Thyroid gland (tissue), 4 donors: ENCODE results near the gene MSGN1. TPM values are rescaled to one million over a fixed set of nuclear protein-coding genes. Genes with fewer than 3 reads are reported as not detected.

Experiments
- DNase-seq, 2 donors: peaks; one replicate each; pipeline ENCODE4 v3.0.0-alpha.2; 2019
- H3K27ac ChIP-seq, 3 donors: fragments of 200-600 bp; sonication (generic); 1 replicate in 2 of 3; 2 replicates in 1 of 3; pipeline ENCODE4 v1.5.1; 2016 to 2019; ENCODE audit warnings: mild to moderate bottlenecking in 1 of 3, moderate library complexity in 1 of 3
- H3K27me3 ChIP-seq: fragments of 200-600 bp; sonication (generic); one replicate; pipeline ENCODE4 v1.5.1; 2019
- H3K36me3 ChIP-seq, 2 donors: fragments of 200-600 bp; sonication (generic); one replicate each; pipeline ENCODE4 v1.5.1; 2016 to 2019
- H3K4me1 ChIP-seq, 2 donors: fragments of 200-600 bp; sonication (generic); one replicate each; pipeline ENCODE4 v1.5.1; 2017 to 2019
- H3K4me3 ChIP-seq, 3 donors: fragments of 200-600 bp; sonication (generic); replicated peaks in 1 of 3; 1 replicate in 2 of 3; 2 replicates in 1 of 3; pipeline ENCODE4 v1.5.1; 2016; ENCODE audit warnings: mild to moderate bottlenecking in 1 of 3
- H3K9me3 ChIP-seq: fragments of 200-600 bp; sonication (generic); one replicate; pipeline ENCODE4 v1.5.1; 2017
- CTCF ChIP-seq, 6 experiments: fragments of 200-600 bp in 3 of 6; fragments of 450-650 bp in 3 of 6; sonication (generic) in 3 of 6; IDR thresholded peaks; one replicate each; pipeline ENCODE4 v1.5.1; 2016 to 2019; ENCODE audit warnings: antibody characterized with exemption in 6 of 6, mild to moderate bottlenecking in 2 of 6, inconsistent platforms in 1 of 6, moderate library complexity in 1 of 6
- POLR2A ChIP-seq, 2 donors: fragments of 450-650 bp; IDR thresholded peaks; one replicate each; pipeline ENCODE4 v1.6.1; 2017; ENCODE audit warnings: antibody characterized with exemption in 2 of 2, mild to moderate bottlenecking in 2 of 2, moderate library complexity in 1 of 2
- WGBS, 2 donors: methylation state at CpG; one replicate each; pipeline ENCODE4 v1.1.5; 2017; 5-methylcytosine and 5-hydroxymethylcytosine counted together
- intact Hi-C: fragments of 100-400 bp; cut with DNase I; formaldehyde crosslinking; loops from one replicate; pipeline ENCODE4 v1.15.1; 2023
- total RNA-seq, 4 donors: library from RNA; depleted of rRNA; stranded (reverse); fragments of >200 nt; gene quantifications; one replicate each; pipeline ENCODE4 v1.2.3, GENCODE V29; 2016

MSGN1 gene
- total RNA-seq, 4 donors from 2014 or later = not detected

GRCh38 chr2:17798338-17798737 lies 17.9 kb upstream of the MSGN1 start:
- Histone ChIP-seq H3K9me3 (no peaks in the 10 kb centered on the region), H3K27ac (no peak overlapping the region), H3K27me3 (no peaks in the 10 kb centered on the region), H3K36me3 (no peaks in the 10 kb centered on the region), H3K4me1 (no peaks in the 10 kb centered on the region), H3K4me3 (no peak overlapping the region)
- WGBS, 2 donors = 65 to 77% methylated on average over 4 of the region's 4 CpGs
- TF ChIP-seq POLR2A (IDR thresholded peaks at IDR 0.05) (no peak), CTCF (IDR thresholded peaks at IDR 0.05) (no peak)
- intact Hi-C loops = no loop called here
- DNase-seq = no peak

- 78 to 87% methylated on average over 7 of the region's 7 CpGs for WGBS, 2 donors
- intact Hi-C loops = no loop called here
- Histone ChIP-seq H3K4me1 (no peaks in the 10 kb centered on the region), H3K36me3 (no peaks in the 10 kb centered on the region), H3K27ac (no peak overlapping the region), H3K9me3 (no peaks in the 10 kb centered on the region), H3K4me3 (no peak overlapping the region), H3K27me3 (no peaks in the 10 kb centered on the region)
- TF ChIP-seq POLR2A (IDR thresholded peaks at IDR 0.05) (no peak), CTCF (IDR thresholded peaks at IDR 0.05) (no peak)
- no peak for DNase-seq
These were observed 16.7 kb upstream of the MSGN1 start for GRCh38 chr2:17799301-17800120.

- intact Hi-C loops = no loop called here
- Histone ChIP-seq H3K9me3 (no peaks in the 10 kb centered on the region), H3K27ac (no peak overlapping the region), H3K4me1 (no peaks in the 10 kb centered on the region), H3K4me3 (no peak overlapping the region), H3K36me3 (no peaks in the 10 kb centered on the region), H3K27me3 (no peaks in the 10 kb centered on the region)
- TF ChIP-seq POLR2A (IDR thresholded peaks at IDR 0.05) (no peak), CTCF (IDR thresholded peaks at IDR 0.05) (no peak)
- 79 to 80% methylated on average over 5 of the region's 5 CpGs for WGBS, 2 donors
- no peak for DNase-seq
These were observed 16.0 kb upstream of the MSGN1 start for GRCh38 chr2:17800219-17800618.

- H3K9me3 ChIP-seq = no peaks in the 10 kb centered on the region
- no peaks in the 10 kb centered on the region for H3K4me1 ChIP-seq
- no peak for DNase-seq
- intact Hi-C loops = no loop called here
- 89 to 94% methylated on average over 1 of the region's 1 CpG for WGBS, 2 donors
- H3K27ac ChIP-seq = no peak overlapping the region
- H3K27me3 ChIP-seq = no peaks in the 10 kb centered on the region
- H3K36me3 ChIP-seq = no peaks in the 10 kb centered on the region
- TF ChIP-seq CTCF (IDR thresholded peaks at IDR 0.05) (no peak), POLR2A (IDR thresholded peaks at IDR 0.05) (no peak)
- H3K4me3 ChIP-seq = no peak overlapping the region
These were observed 15.4 kb upstream of the MSGN1 start for GRCh38 chr2:17800693-17801458.

- TF ChIP-seq CTCF (IDR thresholded peaks at IDR 0.05) (no peak), POLR2A (IDR thresholded peaks at IDR 0.05) (no peak)
- 79% methylated on average over 3 of the region's 3 CpGs for whole genome bisulfite sequencing, 2 donors
- DNase-seq = no peak
- no peaks in the 10 kb centered on the region for H3K9me3 ChIP-seq
- no peak overlapping the region for H3K4me3 ChIP-seq
- H3K27me3 ChIP-seq = no peaks in the 10 kb centered on the region
- intact Hi-C loops = no loop called here
- H3K4me1 ChIP-seq = no peaks in the 10 kb centered on the region
- no peaks in the 10 kb centered on the region for H3K36me3 ChIP-seq
- H3K27ac ChIP-seq = no peak overlapping the region
These were observed 12.8 kb upstream of the MSGN1 start for GRCh38 chr2:17803497-17803896.
